HCT116 (cell line): ENCODE results near the gene CCDC148. TPM values are rescaled to one million over a fixed set of nuclear protein-coding genes. Genes with fewer than 3 reads are reported as not detected.

Experiments
- ATAC-seq: fragments of 200-7000 bp; cut with Tn5 transposase; 2 replicates; pipeline ENCODE4 v1.9.1; 2020; ENCODE audit warnings: mild to moderate bottlenecking, moderate library complexity
- BruUV-seq: library from RNA; stranded (reverse); fragments of 400-500 nt; replicated peaks from 2 replicates; lab custom pipeline; 2021; lab: Mats Ljungman, UMichigan
- CTCF ChIA-PET: fragments of 300-600 bp; sonication (Branson Sonifier 250); formaldehyde crosslinking; loops from one replicate; lab custom pipeline; 2021; ENCODE audit warnings: antibody characterized with exemption; lab: Charles Lee
- POLR2A ChIA-PET: fragments of 300-600, 350-600 bp; sonication (Branson Sonifier 250); formaldehyde crosslinking; loops from one replicate; lab custom pipeline; 2021; ENCODE audit warnings: antibody characterized with exemption; lab: Charles Lee
- RAD21 ChIA-PET, 2 experiments: fragments of 300-600 bp; sonication (Branson Sonifier 250); formaldehyde crosslinking; loops; one replicate each; lab custom pipeline; 2023; ENCODE audit warnings: low total read pairs in 2 of 2; ENCODE audit not compliant: uncharacterized antibody in 2 of 2, unreplicated experiment in 2 of 2, low non-redundant PET in 1 of 2; lab: Charles Lee
- DNase-seq: peaks from one replicate; pipeline ENCODE4 v3.0.0-alpha.2; 2010; ENCODE audit warnings: low read depth, low spot score
- H2AFZ ChIP-seq: fragments of 200-600 bp; shearing (Covaris generic), sonication (generic); 2 replicates; pipeline ENCODE4 v1.6.1; 2017; ENCODE audit warnings: low read depth, mixed run types, mixed read lengths, antibody characterized with exemption, low read length; ENCODE audit not compliant: poor library complexity, severe bottlenecking
- H3K27ac ChIP-seq: 2 replicates; pipeline ENCODE4 v1.5.1; 2012; ENCODE audit warnings: low read depth, low read length
- H3K27me3 ChIP-seq: fragments of 200-600 bp; sonication (generic); 2 replicates; pipeline ENCODE4 v1.6.1; 2016; ENCODE audit warnings: mixed run types, low read length, mixed read lengths; ENCODE audit not compliant: insufficient read depth
- H3K36me3 ChIP-seq, 2 experiments: fragments of 200-500 bp in 1 of 2; fragments of 200-600 bp in 1 of 2; sonication (Bioruptor generic) in 1 of 2; sonication (generic) in 1 of 2; 2 replicates each; pipeline versions ENCODE4 v1.5.1 to v1.6.1; 2014 to 2016; ENCODE audit warnings: low read length in 2 of 2, inconsistent platforms in 1 of 2, mixed read lengths in 1 of 2, mixed run types in 1 of 2; ENCODE audit not compliant: insufficient read depth in 2 of 2, control insufficient read depth in 1 of 2
- H3K4me1 ChIP-seq, 2 experiments: fragments of 200-600 bp in 1 of 2; sonication (generic) in 1 of 2; 2 replicates each; pipeline versions ENCODE4 v1.5.1 to v1.6.1; 2012 to 2017; ENCODE audit warnings: low read length in 2 of 2, inconsistent platforms in 1 of 2, mild to moderate bottlenecking in 1 of 2, mixed read lengths in 1 of 2, mixed run types in 1 of 2, moderate library complexity in 1 of 2; ENCODE audit not compliant: insufficient read depth in 2 of 2, control insufficient read depth in 1 of 2
- H3K4me2 ChIP-seq: fragments of 200-600 bp; sonication (generic); 2 replicates; pipeline ENCODE4 v1.6.1; 2017; ENCODE audit warnings: mixed run types, low read length, mixed read lengths
- H3K4me3 ChIP-seq, 2 experiments: fragments of 200-600 bp in 1 of 2; sonication (generic) in 1 of 2; replicated peaks in 1 of 2; 2 replicates each; pipeline ENCODE4 v1.5.1; 2011 to 2016; ENCODE audit warnings: low read length in 2 of 2, control low read depth in 1 of 2, low read depth in 1 of 2, mild to moderate bottlenecking in 1 of 2, mixed read lengths in 1 of 2, mixed run types in 1 of 2
- H3K79me2 ChIP-seq: fragments of 200-600 bp; sonication (generic); 2 replicates; pipeline ENCODE4 v1.6.1; 2017; ENCODE audit warnings: mild to moderate bottlenecking, mixed run types, low read length, moderate library complexity, mixed read lengths; ENCODE audit not compliant: insufficient read depth
- H3K9ac ChIP-seq: fragments of 200-600 bp; sonication (generic); 2 replicates; pipeline ENCODE4 v1.6.1; 2016; ENCODE audit warnings: low read length, mixed read lengths
- H3K9me2 ChIP-seq: fragments of 200-600 bp; sonication (generic), shearing (Covaris generic); 2 replicates; pipeline ENCODE4 v1.6.1; 2017; ENCODE audit warnings: mixed run types, mild to moderate bottlenecking, moderate library complexity; ENCODE audit not compliant: insufficient read depth
- H3K9me3 ChIP-seq, 2 experiments: fragments of 200-500 bp in 1 of 2; fragments of 200-600 bp in 1 of 2; sonication (Bioruptor generic) in 1 of 2; sonication (generic) in 1 of 2; 2 replicates each; pipeline ENCODE4 v1.6.1; 2014 to 2017; ENCODE audit warnings: low read length in 2 of 2, mixed read lengths in 2 of 2, inconsistent platforms in 1 of 2, low read depth in 1 of 2, mild to moderate bottlenecking in 1 of 2, mixed run types in 1 of 2, moderate library complexity in 1 of 2; ENCODE audit not compliant: control insufficient read depth in 1 of 2, insufficient read depth in 1 of 2
- H4K20me1 ChIP-seq: fragments of 200-600 bp; sonication (generic), shearing (Covaris generic); 2 replicates; pipeline ENCODE4 v1.6.1; 2017; ENCODE audit warnings: mixed run types, mild to moderate bottlenecking, moderate library complexity; ENCODE audit not compliant: insufficient read depth
- ELF1 ChIP-seq: IDR thresholded peaks from 2 replicates; pipeline ENCODE4 v1.6.1; 2012; ENCODE audit warnings: low read depth, borderline replicate concordance
- JUND ChIP-seq: IDR thresholded peaks from 2 replicates; pipeline ENCODE4 v1.6.1; 2012
- POLR2A ChIP-seq: IDR thresholded peaks from 2 replicates; pipeline ENCODE4 v1.7.0; 2011; ENCODE audit warnings: borderline replicate concordance; ENCODE audit not compliant: insufficient read depth, insufficient read length; ENCODE audit errors: extremely low read depth
- REST ChIP-seq: IDR thresholded peaks from 2 replicates; pipeline ENCODE4 v1.6.1; 2012; ENCODE audit warnings: low read depth
- SIN3A ChIP-seq: IDR thresholded peaks from 2 replicates; pipeline ENCODE4 v1.6.1; 2012; ENCODE audit warnings: low read depth
- SP1 ChIP-seq: IDR thresholded peaks from 2 replicates; pipeline ENCODE4 v1.6.1; 2012; ENCODE audit warnings: low read depth
- YY1 ChIP-seq: IDR thresholded peaks from 2 replicates; pipeline ENCODE4 v1.6.1; 2011; ENCODE audit warnings: low read length, low read depth, moderate library complexity, mild to moderate bottlenecking; ENCODE audit not compliant: insufficient replicate concordance; ENCODE audit errors: extremely low read depth
- ZBTB33 ChIP-seq: IDR thresholded peaks from 2 replicates; pipeline ENCODE4 v1.6.1; 2011; ENCODE audit warnings: mild to moderate bottlenecking, low read length, moderate library complexity; ENCODE audit not compliant: insufficient replicate concordance; ENCODE audit errors: extremely low read depth
- ZFX ChIP-seq: fragments of 450-650 bp; IDR thresholded peaks from 2 replicates; pipeline ENCODE4 v1.6.1; 2017
- intact Hi-C: fragments of 100-400 bp; cut with micrococcal nuclease; formaldehyde crosslinking; loops from 2 replicates; pipeline ENCODE4 v1.10.0; 2022
- total RNA-seq: library from RNA; stranded (reverse); gene quantifications from one replicate; pipeline ENCODE4 v1.2.1, GENCODE V29; 2021; ENCODE audit not compliant: unreplicated experiment
- TF ChIP-seq, protein P1 (sequence below): IDR thresholded peaks from 2 replicates; pipeline ENCODE4 v1.6.1; 2012

CCDC148 gene
- total RNA-seq, 1 experiment from 2014 or later = 0.59 TPM

- TF ChIP-seq YY1 = no peak
- TF ChIP-seq SIN3A = no peak
- TF ChIP-seq ELF1 = no peak
- TF ChIP-seq, all 23 proteins: peak for 0
These were observed 42.8 kb upstream of the CCDC148 start (continued) for GRCh38 chr2:158499383-158499782.

GRCh38 chr2:158498749-158499136 lies 42.2 kb upstream of the CCDC148 start:
- no peak overlapping the region for H3K27ac ChIP-seq

More at GRCh38 chr2:158498749-158499136, 42.2 kb upstream of the CCDC148 start:
- no peak overlapping the region for H3K4me2 ChIP-seq
- ChIA-PET CTCF (no interaction called here), RAD21 (no interaction called here), POLR2A (no interaction called here)
- peaks cover 62% of the 10 kb centered on the region for H3K79me2 ChIP-seq
- H3K36me3 ChIP-seq = no peaks in the 10 kb centered on the region
- H3K9me3 ChIP-seq = no peaks in the 10 kb centered on the region
- no peaks in the 10 kb centered on the region for H3K9me2 ChIP-seq
- H3K4me3 ChIP-seq = no peak overlapping the region
- no peak for TF ChIP-seq REST
- no peak for TF ChIP-seq POLR2A
- no peak for TF ChIP-seq ZBTB33
- no peak for TF ChIP-seq SP1
- TF ChIP-seq ZFX = no peak
- TF ChIP-seq JUND = no peak
- TF ChIP-seq, protein P1, sequence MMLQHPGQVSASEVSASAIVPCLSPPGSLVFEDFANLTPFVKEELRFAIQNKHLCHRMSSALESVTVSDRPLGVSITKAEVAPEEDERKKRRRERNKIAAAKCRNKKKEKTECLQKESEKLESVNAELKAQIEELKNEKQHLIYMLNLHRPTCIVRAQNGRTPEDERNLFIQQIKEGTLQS = no peak
- peaks cover 0 to 5% of the 10 kb centered on the region in 2 experiments; a peak in 2 of 4 replicates for H3K4me1 ChIP-seq
- no peak for DNase-seq
- H3K9ac ChIP-seq = no peak overlapping the region
- no peaks in the 10 kb centered on the region for H4K20me1 ChIP-seq
- H3K27me3 ChIP-seq = no peaks in the 10 kb centered on the region
- ATAC-seq = no peak
- no TSS peak for BruUV-seq
- intact Hi-C loops = no loop called here
- no peak overlapping the region for H2AFZ ChIP-seq
